IMR-90 (cell line): ENCODE results near the gene HERC3. TPM values are rescaled to one million over a fixed set of nuclear protein-coding genes. Genes with fewer than 3 reads are reported as not detected.

Experiments used
- ATAC-seq: fragments of 200-7000 bp; cut with Tn5 transposase; 2 replicates; pipeline ENCODE4 v1.9.1; 2020; ENCODE audit warnings: low read depth, mild to moderate bottlenecking, moderate library complexity
- BruUV-seq: library from RNA; stranded (reverse); fragments of 400-500 nt; replicated peaks from 2 replicates; lab custom pipeline; 2021; lab: Mats Ljungman, UMichigan
- CTCF ChIA-PET: fragments of 300-600 bp; formaldehyde crosslinking; extraction: SDS; loops from one replicate; lab custom pipeline; 2021; ENCODE audit warnings: antibody characterized with exemption; lab: Yijun Ruan, JAX
- POLR2A ChIA-PET: fragments of 300-600 bp; sonication (Branson Sonifier 250); formaldehyde crosslinking; loops from one replicate; lab custom pipeline; 2022; ENCODE audit warnings: antibody characterized with exemption; ENCODE audit not compliant: unreplicated experiment; lab: Charles Lee
- DNase-seq: peaks from one replicate; pipeline ENCODE4 v3.0.0; 2013
- H2AFZ ChIP-seq: replicated peaks from 2 replicates; pipeline ENCODE3; 2013; ENCODE audit warnings: low read length, mild to moderate bottlenecking; ENCODE audit not compliant: poor library complexity
- H2AK5ac ChIP-seq: 2 replicates; pipeline ENCODE4 v1.6.1; 2013; ENCODE audit warnings: low read depth, low read length, inconsistent platforms
- H2AK9ac ChIP-seq: replicated peaks from 2 replicates; pipeline ENCODE3; 2013; ENCODE audit warnings: mild to moderate bottlenecking, low read depth, low read length, moderate library complexity; ENCODE audit not compliant: poor library complexity
- H2BK120ac ChIP-seq: 2 replicates; pipeline ENCODE4 v1.6.1; 2013; ENCODE audit warnings: low read depth, low read length, inconsistent platforms
- H2BK15ac ChIP-seq: 3 replicates; pipeline ENCODE4 v1.6.1; 2013; ENCODE audit warnings: low read depth, low read length, inconsistent platforms
- H2BK20ac ChIP-seq: 2 replicates; pipeline ENCODE4 v1.6.1; 2013; ENCODE audit warnings: low read depth, mild to moderate bottlenecking, inconsistent platforms, low read length, moderate library complexity
- H2BK5ac ChIP-seq: 2 replicates; pipeline ENCODE4 v1.6.1; 2013; ENCODE audit warnings: mild to moderate bottlenecking, low read depth, low read length, inconsistent platforms; ENCODE audit not compliant: poor library complexity, severe bottlenecking
- H3K14ac ChIP-seq: replicated peaks from 2 replicates; pipeline ENCODE4 v1.6.1; 2013; ENCODE audit warnings: low read depth, low read length, inconsistent platforms
- H3K18ac ChIP-seq: 2 replicates; pipeline ENCODE4 v1.6.1; 2013; ENCODE audit warnings: low read depth, low read length, control low read depth
- H3K23ac ChIP-seq: 2 replicates; pipeline ENCODE4 v1.6.1; 2013; ENCODE audit warnings: low read depth, low read length, inconsistent platforms
- H3K27ac ChIP-seq: 2 replicates; pipeline ENCODE4 v1.5.1; 2013; ENCODE audit warnings: mild to moderate bottlenecking, control low read depth, low read length; ENCODE audit not compliant: insufficient read depth
- H3K27me3 ChIP-seq: 2 replicates; pipeline ENCODE4 v1.6.1; 2013; ENCODE audit warnings: low read length; ENCODE audit not compliant: control insufficient read depth, insufficient read depth
- H3K36me3 ChIP-seq: 2 replicates; pipeline ENCODE4 v1.6.1; 2013; ENCODE audit warnings: low read length, mixed read lengths; ENCODE audit not compliant: control insufficient read depth, insufficient read depth
- H3K4ac ChIP-seq: 2 replicates; pipeline ENCODE4 v1.6.1; 2013; ENCODE audit warnings: low read depth, low read length, inconsistent platforms
- H3K4me1 ChIP-seq: 2 replicates; pipeline ENCODE4 v1.6.1; 2013; ENCODE audit warnings: low read length, mixed read lengths; ENCODE audit not compliant: control insufficient read depth, insufficient read depth
- H3K4me2 ChIP-seq: 2 replicates; pipeline ENCODE4 v1.6.1; 2013; ENCODE audit warnings: low read depth, mild to moderate bottlenecking, control low read depth, low read length, moderate library complexity
- H3K4me3 ChIP-seq: 2 replicates; pipeline ENCODE4 v1.5.1; 2013; ENCODE audit warnings: low read depth, mild to moderate bottlenecking, control low read depth, low read length, moderate library complexity; ENCODE audit not compliant: insufficient read depth
- H3K56ac ChIP-seq: 2 replicates; pipeline ENCODE4 v1.6.1; 2013; ENCODE audit warnings: low read length, inconsistent platforms; ENCODE audit not compliant: insufficient read depth; ENCODE audit errors: extremely low read depth
- H3K79me1 ChIP-seq, 2 experiments: 2 replicates each; pipeline ENCODE4 v1.6.1; 2013; ENCODE audit warnings: low read length in 2 of 2, inconsistent platforms in 1 of 2, low read depth in 1 of 2
- H3K9ac ChIP-seq: 2 replicates; pipeline ENCODE4 v1.6.1; 2013; ENCODE audit warnings: low read depth, low read length, control low read depth
- H3K9me1 ChIP-seq: 2 replicates; pipeline ENCODE4 v1.6.1; 2013; ENCODE audit warnings: low read length, inconsistent platforms; ENCODE audit not compliant: insufficient read depth
- H3K9me3 ChIP-seq: 2 replicates; pipeline ENCODE4 v1.6.1; 2013; ENCODE audit warnings: low read length; ENCODE audit not compliant: control insufficient read depth, insufficient read depth
- H4K20me1 ChIP-seq: 2 replicates; pipeline ENCODE4 v1.6.1; 2013; ENCODE audit warnings: low read length, inconsistent platforms; ENCODE audit not compliant: insufficient read depth
- H4K5ac ChIP-seq: 2 replicates; pipeline ENCODE4 v1.6.1; 2013; ENCODE audit warnings: mild to moderate bottlenecking, low read depth, low read length, control low read depth
- H4K8ac ChIP-seq, 2 experiments: 2 replicates each; pipeline ENCODE4 v1.6.1; 2013; ENCODE audit warnings: low read depth in 2 of 2, low read length in 2 of 2, control low read depth in 1 of 2, inconsistent platforms in 1 of 2
- H4K91ac ChIP-seq: 2 replicates; pipeline ENCODE4 v1.6.1; 2013; ENCODE audit warnings: low read depth, low read length, inconsistent platforms; ENCODE audit not compliant: insufficient read depth
- BHLHE40 ChIP-seq: fragments of 150-350 bp; IDR thresholded peaks from 2 replicates; pipeline ENCODE4 v1.6.1; 2016; ENCODE audit warnings: mild to moderate bottlenecking, low read depth, low read length
- CHD1 ChIP-seq: IDR thresholded peaks from 2 replicates; pipeline ENCODE4 v1.6.1; 2012; ENCODE audit warnings: low read depth, low read length, improper control_type of control experiment
- CTCF ChIP-seq: conservative IDR thresholded peaks from 2 replicates; pipeline ENCODE4 v1.5.1; 2012; ENCODE audit warnings: mild to moderate bottlenecking, low read depth, low read length, improper control_type of control experiment
- ELK1 ChIP-seq: fragments of 150-350 bp; IDR thresholded peaks from 2 replicates; pipeline ENCODE4 v1.6.1; 2016; ENCODE audit warnings: low read depth, mild to moderate bottlenecking, low read length, moderate library complexity, borderline replicate concordance
- FOS ChIP-seq: fragments of 150-350 bp; IDR thresholded peaks from 2 replicates; pipeline ENCODE4 v1.6.1; 2016; ENCODE audit warnings: low read depth, low read length
- MAFK ChIP-seq: IDR thresholded peaks from 2 replicates; pipeline ENCODE4 v1.6.1; 2012; ENCODE audit warnings: low read depth, low read length, improper control_type of control experiment
- MAZ ChIP-seq: IDR thresholded peaks from 2 replicates; pipeline ENCODE4 v1.6.1; 2012; ENCODE audit warnings: low read depth, mild to moderate bottlenecking, low read length, improper control_type of control experiment, moderate library complexity, borderline replicate concordance
- MXI1 ChIP-seq: IDR thresholded peaks from 2 replicates; pipeline ENCODE4 v1.6.1; 2012; ENCODE audit warnings: low read depth, mild to moderate bottlenecking, low read length, moderate library complexity, borderline replicate concordance
- NFE2L2 ChIP-seq: fragments of 150-350 bp; IDR thresholded peaks from 2 replicates; pipeline ENCODE4 v1.6.1; 2016; ENCODE audit warnings: low read depth, mild to moderate bottlenecking, low read length
- POLR2A ChIP-seq: IDR thresholded peaks from 2 replicates; pipeline ENCODE4 v1.6.1; 2012; ENCODE audit warnings: mild to moderate bottlenecking, low read depth, low read length
- RAD21 ChIP-seq: IDR thresholded peaks from 2 replicates; pipeline ENCODE4 v1.6.1; 2012; ENCODE audit warnings: low read length, improper control_type of control experiment
- RCOR1 ChIP-seq: IDR thresholded peaks from 2 replicates; pipeline ENCODE4 v1.6.1; 2012; ENCODE audit warnings: mild to moderate bottlenecking, low read length, improper control_type of control experiment; ENCODE audit not compliant: insufficient replicate concordance
- RFX5 ChIP-seq: IDR thresholded peaks from 2 replicates; pipeline ENCODE4 v1.8.0; 2012; ENCODE audit warnings: low read depth, mild to moderate bottlenecking, low read length, moderate library complexity
- SMC3 ChIP-seq: fragments of 150-350 bp; IDR thresholded peaks from 2 replicates; pipeline ENCODE4 v1.6.1; 2016; ENCODE audit warnings: low read depth, mild to moderate bottlenecking, antibody characterized with exemption, low read length, moderate library complexity
- USF2 ChIP-seq: fragments of 150-350 bp; IDR thresholded peaks from 2 replicates; pipeline ENCODE4 v1.6.1; 2017; ENCODE audit warnings: mild to moderate bottlenecking, antibody characterized with exemption, low read length, low read depth
- dilution Hi-C: fragments of 300-500 bp; cut with HindIII; formaldehyde crosslinking; loops from one replicate; pipeline ENCODE4 v1.14.3; 2018; ENCODE audit warnings: low sequenced_read_pairs; ENCODE audit not compliant: unreplicated experiment
- in situ Hi-C: fragments of 300-500 bp; cut with MboI; formaldehyde crosslinking; loops from 3 replicates; pipeline ENCODE4 v1.14.3; 2019; ENCODE audit warnings: low sequenced_read_pairs, inconsistent platforms, mixed read lengths
- intact Hi-C: fragments of 100-400 bp; cut with micrococcal nuclease; formaldehyde crosslinking; loops from 2 replicates; pipeline ENCODE4 v1.10.0; 2022
- polyA plus RNA-seq, 3 experiments: library from polyadenylated mRNA; depleted of rRNA; stranded (reverse); fragments of >200 nt; gene quantifications; 2 replicates each; pipeline ENCODE4 v1.2.3, GENCODE V29; 2012; ENCODE audit warnings: low replicate concordance in 1 of 3
- total RNA-seq: library from RNA; depleted of rRNA; stranded (reverse); fragments of >200 nt; gene quantifications from 2 replicates; pipeline ENCODE4 v1.2.3, GENCODE V29; 2012

Gene HERC3
- total and polyA plus RNA-seq, 2 of the 4 experiments (the other 2 are of a cell fraction): 8.9 to 9.5 TPM

- TF ChIP-seq SMC3 (no peak), CHD1 (no peak), RCOR1 (no peak), RFX5 (no peak), NFE2L2 (no peak), MAZ (no peak), MXI1 (no peak), USF2 (no peak), POLR2A (no peak), BHLHE40 (no peak), RAD21 (no peak), CTCF (no peak), FOS (no peak), MAFK (no peak), ELK1 (no peak)
- Histone ChIP-seq H2AK5ac (no peak overlapping the region), H3K27me3 (no peaks in the 10 kb centered on the region), H3K36me3 (peaks cover 5% of the 10 kb centered on the region), H2AFZ (no peak overlapping the region), H3K18ac (no peak overlapping the region), H3K4me1 (peaks cover 3% of the 10 kb centered on the region), H3K23ac (no peak overlapping the region), H2AK9ac (no peak overlapping the region), H2BK5ac (no peak overlapping the region), H4K8ac (no peak overlapping the region), H3K9me1 (peaks cover 7% of the 10 kb centered on the region), H3K56ac (no peak overlapping the region), H2BK15ac (no peak overlapping the region), H3K4me3 (no peak overlapping the region), H2BK120ac (no peak overlapping the region), H2BK20ac (no peak overlapping the region), H4K91ac (no peak overlapping the region), H3K9me3 (no peaks in the 10 kb centered on the region), H3K4ac (no peak overlapping the region), H3K14ac (no peak overlapping the region), H3K79me1 (peaks cover 23 to 36% of the 10 kb centered on the region in 2 experiments), H4K20me1 (no peaks in the 10 kb centered on the region), H4K5ac (no peak overlapping the region), H3K9ac (no peak overlapping the region), H3K4me2 (no peak overlapping the region), H3K27ac (no peak overlapping the region)
- in situ Hi-C loops (no loop called here), intact Hi-C loops (no loop called here), dilution Hi-C loops (no loop called here)
- POLR2A ChIA-PET: no interaction called here
- no TSS peak for BruUV-seq
- DNase-seq (no peak), ATAC-seq (no peak)
- CTCF ChIA-PET: interaction anchor here (0.6 kb wide), 1 partner anchor 571 kb away, joined by 3 read pairs; no protein-coding TSS in a partner anchor
Measured at GRCh38 chr4:88605736-88606135, 13.5 kb downstream of the HERC3 start.
